HG02840 (cell line): ENCODE results near the gene SPACA9.

ENCODE experiments used
- ATAC-seq: cut with Tn5 transposase; IDR thresholded peaks from one replicate; pipeline ENCODE4 v1.9.1; 2021; ENCODE audit warnings: mild to moderate bottlenecking, moderate library complexity, moderate number of reproducible peaks; ENCODE audit not compliant: unreplicated experiment, low FRiP score

SPACA9 gene

DNA sequence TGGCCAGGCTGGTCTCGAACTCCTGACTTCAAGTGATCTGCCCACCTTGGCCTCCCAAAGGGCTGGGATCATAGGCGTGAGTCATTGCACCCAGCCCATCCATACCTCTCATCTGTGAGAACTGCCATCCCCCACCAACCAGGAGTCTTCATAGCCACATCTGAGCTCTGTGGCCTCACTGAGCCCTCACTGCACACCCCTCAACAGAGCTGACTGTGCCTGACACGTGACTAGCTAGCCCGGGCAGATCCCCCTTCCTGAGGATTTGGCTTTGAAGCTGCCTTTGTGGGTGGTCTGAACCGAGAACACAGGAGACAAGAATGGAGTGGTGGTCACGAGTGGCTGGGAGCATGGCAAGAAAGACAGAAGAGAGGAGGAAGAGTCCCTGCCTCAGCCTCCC lies 16.2 kb upstream of the SPACA9 start:
- ATAC-seq, result no peak

DNA sequence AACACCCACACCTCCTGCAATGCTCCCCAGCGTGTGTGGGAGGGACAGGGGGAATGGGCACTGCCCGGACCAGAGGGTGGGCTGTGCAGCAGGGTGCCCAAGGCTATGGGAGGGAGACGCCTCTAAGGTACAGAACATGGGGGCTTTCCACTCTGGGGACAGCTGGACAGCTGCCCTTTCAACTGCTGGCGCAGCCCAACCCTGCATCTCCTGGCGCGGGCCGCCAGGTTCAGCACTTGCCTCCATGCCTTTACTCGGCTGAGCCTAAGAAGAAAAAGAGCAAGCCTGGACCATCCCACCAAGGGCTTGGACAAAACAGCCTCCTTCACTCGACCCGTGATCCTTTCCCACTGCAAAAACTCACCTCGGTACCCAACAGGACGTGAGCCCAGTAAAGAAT lies 15.6 kb upstream of the SPACA9 start:
- no peak for ATAC-seq

DNA sequence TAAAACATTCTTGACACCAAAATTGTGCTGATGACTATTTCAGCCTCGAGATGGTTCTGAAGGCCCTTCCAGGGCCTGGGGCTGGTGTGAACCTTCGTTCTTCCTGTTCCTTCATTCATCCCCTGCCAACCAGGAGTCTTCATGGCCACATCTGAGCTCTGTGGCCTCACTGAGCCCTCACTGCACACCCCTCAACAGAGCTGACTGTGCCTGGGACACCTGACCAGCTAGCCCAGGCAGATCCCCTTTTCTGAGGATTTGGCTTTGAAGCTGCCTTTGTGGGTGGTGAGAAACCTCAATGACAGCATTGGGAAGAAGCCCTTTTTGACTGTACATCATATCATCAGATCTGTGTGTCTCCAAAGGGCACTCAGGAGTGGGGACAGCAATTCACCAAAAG lies 14.4 kb upstream of the SPACA9 start:
- ATAC-seq, result no peak

DNA sequence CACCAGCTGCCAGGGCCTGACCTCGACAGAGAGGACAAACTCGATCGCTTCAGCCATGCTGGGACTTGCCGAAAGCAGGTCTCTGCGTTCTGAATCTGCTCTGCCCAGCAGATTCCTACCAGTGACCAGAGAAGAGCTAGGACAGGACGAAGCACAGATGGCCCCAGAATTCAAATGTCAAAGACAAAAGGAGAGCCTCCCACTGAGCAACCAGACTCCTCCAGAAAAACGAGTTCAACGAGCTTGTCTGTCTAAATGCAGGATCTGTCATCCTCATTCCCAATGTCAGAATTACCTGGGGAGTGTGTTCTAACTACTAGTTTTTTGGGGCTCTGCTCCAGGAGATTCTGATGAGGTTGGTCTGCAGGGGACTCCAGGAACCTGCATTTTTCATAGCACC lies 14.0 kb upstream of the SPACA9 start:
- ATAC-seq, result no peak

DNA sequence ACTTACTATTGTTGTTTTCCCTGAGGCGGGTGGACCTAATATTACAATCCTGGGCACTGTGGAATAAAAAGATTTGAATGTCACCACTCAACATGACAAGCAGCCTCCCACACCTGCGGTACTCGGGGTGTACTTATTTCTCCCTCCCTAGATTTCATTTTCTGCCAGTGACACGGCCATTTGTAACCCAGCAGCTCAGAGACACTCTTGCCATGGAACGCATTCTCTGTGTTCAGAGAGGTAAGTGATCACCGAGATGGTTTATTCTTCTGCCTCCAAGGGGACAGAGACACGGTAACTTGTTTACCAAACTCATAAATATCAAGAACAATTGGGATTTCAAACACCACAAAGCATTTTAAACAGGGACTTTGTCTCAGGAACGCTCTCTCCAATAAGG lies 11.8 kb upstream of the SPACA9 start:
- ATAC-seq, result no peak

DNA sequence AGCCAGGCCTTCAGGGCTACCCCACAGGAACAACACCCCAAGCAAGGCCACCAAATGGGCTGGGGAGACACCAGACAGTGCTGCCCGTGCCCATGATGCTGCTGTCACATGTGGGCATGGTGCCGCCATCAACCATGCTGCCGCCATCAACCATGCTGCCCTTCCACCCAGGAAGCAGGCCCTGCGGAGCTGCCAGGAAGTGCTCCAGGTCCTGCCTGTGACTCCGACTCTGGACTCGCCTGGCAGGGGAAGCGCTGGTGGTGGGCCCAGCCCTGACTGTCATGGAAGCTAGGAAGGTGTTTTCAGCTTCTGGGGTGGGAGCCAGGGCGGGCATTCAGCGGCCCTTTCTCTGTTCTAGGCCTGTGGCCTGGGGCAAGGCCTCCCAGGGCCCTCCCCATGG lies 9.4 kb upstream of the SPACA9 start:
- no peak for ATAC-seq

DNA sequence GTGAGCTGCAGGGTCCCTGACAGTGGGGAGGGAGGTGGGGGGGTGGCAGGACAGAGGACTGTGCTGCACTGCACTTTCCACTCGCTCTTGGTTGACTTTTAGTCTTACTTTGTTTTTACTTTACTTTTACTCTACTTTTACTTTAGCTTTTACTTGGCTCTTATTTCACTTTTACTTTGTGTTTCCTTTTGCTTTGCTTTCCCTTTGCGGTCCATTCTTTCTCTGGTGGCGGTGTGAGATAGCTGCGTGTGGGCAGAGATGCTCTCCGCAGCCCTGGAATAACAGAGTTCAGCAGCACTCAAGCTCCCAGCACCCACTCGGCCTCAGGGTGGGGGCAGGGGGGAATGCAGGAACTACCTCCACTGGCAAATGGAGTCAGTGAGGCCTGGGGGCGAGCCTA lies 5.3 kb upstream of the SPACA9 start:
- no peak for ATAC-seq

DNA sequence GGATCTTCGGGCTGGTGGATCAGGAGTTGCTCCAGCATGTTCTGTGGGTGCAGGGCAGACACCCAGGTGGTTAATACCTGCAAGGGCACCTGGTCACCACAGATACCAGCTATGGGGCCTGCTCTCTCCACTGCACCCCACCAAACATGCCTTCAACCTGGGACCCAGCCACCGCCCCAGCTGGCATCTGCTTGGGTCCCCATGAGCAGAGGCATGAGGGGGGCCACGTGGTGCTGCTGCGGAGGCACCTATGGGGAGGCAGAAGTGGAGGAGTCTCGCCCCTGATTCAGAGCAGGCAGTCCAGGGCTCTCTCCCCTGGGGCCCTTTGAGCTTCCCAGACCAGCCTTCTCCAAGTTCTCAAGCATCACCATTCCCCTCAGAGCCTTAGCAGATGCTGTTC lies 3.5 kb upstream of the SPACA9 start:
- no peak for ATAC-seq

DNA sequence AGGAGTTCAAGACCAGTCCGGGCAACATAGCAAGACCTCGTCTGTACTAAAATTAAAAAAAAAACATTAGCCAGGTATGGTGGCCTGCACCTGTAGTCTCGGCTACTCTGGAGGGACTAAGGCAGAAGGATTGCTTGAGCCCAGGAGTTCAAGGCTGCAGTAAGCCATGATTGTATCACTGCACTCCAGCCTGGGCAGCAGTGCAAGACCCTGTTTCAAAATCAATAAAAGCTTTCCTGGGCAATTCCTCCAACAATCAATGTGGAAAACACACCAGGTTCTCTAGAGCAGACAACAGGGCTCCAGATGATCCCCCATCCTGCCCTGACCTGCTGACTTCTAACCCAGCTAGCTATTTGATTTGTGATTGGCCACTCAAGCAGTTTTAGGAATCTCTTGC lies 1.8 kb upstream of the SPACA9 start:
- ATAC-seq, result no peak

DNA sequence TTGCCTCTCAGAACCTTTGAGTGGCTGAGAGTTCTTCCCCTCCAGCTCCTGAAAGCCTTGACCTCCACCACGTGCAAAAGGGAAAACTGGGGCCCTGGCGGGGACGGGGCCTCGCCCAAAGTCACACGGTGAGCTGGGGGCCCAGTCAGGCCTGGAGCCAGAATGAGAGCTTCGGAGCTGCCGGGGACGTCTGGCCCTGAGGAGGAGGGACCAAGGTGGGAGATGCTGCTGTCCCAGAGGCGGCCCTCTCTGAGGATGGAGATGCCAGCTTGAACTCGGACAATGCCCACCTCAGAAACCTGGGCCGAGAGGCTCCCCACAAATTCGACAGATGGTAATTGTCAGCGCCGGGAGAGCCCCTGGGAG lies 1.3 kb upstream of the SPACA9 start:
- no peak for ATAC-seq

DNA sequence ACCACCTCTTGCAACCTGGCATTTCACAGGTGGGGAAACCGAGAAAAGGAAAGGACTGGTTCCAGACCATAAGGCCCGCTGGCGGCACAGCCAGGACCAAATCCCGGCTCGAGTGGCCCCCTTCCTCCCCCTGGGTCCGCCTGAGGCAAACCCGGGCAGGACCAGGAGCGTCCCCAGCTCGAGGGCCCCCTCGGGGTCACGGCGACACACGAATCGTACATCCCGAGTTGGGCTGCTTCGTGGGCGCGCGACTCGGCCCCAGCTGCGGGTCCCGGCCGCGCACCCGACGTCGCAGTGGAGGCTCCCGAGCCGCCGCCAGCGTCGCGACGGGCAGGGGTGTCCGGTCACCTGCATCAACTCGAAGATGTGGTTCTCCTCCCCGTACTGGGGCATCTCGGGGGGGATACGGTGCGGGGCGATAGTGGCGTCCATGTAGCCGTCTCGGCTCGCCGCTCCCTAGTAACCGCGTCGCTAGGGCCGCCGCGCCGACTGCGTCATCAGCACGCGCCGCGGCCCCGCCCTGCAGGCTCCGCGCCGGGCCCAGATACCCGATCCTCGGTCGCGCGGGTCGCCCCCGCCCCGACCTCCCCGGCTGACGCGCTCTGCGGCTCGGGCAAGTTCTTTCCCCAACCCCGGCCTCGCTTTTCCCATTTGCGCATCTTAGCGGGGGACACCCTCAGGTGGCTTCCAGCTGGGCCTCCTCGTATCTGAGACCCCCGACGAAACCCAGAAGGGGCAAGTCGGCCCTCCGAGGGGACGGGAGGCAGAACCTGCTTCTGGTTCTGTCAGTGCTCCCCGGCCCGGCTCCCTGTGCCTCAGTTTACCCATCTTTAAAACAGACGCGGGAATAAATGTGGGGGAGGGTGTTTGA lies 639 bp upstream of the SPACA9 start, which contains the start of gene AK8:
Gene AK8, minus strand, starts transcription at position 461 of the 871 bp plus-strand sequence. Its CDS starts 29 bp downstream, at position 432.
- ATAC-seq, result no peak

DNA sequence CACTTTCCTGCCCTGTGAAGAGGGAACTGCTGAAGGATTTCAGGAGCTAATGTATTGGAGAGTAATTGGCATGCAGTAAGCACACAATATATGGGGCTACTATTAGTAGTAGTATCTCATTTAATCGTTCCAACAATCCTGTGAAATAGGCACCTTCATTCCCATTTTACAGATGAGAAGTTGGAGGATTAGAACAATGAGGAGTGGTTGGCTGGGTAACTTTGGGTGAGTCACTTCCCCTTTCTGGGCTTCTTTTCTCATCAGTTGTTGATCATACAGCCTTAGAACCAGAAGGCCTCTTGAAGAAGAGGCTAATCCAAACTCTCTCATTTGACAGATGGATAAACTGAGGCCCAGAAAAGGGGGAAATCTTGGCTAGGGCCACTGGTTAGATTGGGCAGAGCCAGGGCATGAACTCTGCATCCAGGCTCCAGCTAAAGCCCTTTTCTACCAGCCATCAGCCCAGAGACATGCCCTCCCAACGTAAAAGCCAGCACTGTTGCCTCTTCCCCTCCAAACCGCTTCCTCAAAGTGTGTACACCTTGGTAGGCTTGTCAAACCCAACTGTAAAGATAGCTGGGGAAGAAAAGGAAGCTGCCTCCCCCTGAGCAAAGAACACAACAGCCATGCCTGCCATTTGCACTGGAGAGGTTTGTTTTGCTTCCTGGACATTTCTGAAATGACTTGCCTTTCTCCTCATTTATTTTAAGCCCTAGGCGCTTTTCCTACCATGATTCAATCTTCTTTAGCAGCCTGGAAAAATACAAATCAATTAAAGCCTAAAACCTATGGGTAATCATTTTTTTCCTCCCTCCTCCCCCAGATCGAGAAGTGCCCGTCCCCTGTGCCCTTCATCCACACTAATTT lies 992 bp downstream of the SPACA9 start:
- ATAC-seq, result no peak

DNA sequence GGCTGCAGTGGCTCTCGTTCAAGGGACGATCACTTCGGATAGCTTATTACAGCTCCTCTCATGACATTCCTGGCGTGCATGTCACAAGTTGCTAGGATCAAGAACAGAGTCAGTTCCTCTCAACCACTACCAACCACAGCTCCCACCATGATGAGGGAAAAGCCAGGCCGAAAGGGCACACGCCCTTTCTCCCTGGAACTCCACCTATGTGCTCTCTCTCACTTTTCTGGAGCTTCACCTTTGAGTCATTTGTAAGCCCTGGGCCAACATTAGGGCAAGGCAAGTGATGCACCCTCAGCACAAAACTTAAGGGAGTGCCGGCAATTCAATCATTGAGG lies 1.6 kb downstream of the SPACA9 start:
- ATAC-seq, result no peak

DNA sequence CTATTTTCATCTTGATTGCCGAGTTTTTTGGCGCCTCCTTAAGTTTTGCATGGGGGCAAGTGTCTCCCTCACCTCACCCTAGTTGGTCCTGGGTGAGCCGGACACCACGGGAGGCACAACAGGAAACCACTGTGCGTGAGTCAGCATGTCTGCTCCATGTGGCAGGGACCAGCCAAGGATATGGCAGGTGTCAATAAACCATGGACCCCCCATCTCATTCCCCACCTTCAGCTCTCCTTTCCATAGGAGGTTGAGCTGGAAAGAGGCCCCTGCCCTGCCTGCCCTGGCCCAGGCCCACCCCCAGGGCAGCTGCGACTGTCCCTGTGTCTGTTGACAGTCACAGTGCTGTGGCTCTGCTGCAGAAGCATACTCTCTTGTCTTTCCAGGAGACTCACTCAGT lies 3.1 kb downstream of the SPACA9 start:
- no peak for ATAC-seq

DNA sequence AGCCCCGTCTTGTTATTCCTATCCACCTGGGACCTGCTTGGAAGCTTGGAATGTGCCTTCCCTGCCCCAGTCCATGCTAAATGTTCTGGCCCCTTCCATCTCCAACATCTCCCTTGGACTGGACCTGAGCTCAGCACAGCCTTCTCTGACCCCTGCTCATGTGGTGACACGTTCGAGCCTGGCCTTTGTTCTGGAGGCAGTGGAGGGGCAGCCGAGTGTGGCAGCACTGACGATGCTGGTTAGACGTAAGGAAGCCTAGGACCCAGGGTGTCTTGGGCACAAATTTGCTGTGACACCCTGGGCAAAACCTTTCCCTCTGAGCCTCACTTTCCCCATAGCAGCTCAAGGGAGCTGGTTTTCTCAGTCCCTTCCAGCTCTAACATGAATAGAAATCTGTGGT lies 3.9 kb downstream of the SPACA9 start:
- no peak for ATAC-seq

DNA sequence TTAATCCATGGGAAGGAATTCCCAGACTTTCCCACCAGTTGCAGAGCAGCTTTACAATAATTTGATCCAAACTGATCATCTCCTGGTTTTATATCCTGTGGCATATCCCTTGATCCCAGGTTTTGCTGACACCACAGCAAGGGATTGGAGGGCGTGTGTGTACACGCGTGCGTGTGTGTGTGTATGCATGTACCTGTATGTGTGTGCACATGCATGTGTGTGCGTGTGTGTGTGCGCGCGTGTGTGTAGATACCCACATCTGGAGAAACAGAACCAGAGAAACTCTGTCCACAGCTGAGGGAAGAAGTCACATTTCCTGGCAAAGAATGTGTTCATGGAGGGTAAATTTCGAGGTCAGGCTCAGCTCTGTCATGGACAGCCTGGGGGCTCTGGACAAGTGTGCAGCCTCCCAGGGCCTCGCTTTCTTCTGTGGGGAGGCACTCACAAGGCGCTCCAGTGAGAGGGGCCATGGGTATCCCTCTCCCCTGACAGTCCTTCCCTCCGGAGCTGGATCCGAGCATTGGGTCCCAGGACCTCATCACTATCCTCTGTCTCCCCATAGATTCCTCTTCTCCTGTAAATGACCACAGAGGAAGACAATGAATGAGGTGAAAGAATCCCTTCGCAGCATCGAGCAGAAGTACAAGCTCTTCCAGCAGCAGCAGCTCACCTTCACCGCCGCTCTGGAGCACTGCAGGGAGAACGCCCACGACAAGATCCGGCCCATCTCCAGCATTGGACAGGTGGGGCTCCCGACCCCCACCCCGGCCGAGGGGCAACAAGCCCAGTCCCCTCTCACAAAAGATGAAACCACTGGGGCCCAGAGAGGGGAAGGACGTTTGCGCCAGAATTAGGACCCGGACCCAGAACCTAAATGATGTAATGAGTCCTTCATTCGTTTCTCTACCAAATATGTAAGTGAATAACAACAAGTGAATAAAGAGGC lies 4.9 kb downstream of the SPACA9 start:
- no peak for ATAC-seq

DNA sequence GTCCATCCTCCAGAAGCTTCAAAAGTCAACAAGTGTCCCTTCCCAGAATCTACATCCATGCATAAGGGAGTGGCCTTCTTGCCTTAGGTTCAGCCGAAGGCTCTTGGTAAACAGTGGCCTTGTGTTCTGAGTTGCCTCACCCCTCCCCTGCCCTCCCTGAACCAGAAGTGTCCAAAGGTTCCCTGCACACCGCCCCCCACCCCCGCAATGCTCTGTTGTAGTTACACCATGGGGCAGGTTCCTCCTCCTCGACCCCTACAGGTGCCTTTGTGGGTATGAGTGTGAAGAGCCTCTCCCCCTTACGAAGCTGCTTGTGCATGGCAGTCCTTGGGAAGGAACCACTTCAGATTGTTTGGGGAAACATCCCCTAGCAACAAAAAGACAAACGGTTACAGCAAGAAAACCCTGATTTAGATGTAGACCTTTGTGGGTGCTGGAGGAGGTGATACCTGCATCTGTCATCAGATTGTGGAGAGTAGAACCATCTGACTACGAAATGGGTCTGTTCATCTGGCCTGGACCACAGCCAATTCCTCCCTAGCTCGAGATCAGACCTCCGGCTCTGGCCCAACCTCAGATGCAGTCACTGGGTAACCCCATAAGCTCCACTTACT lies 7.1 kb downstream of the SPACA9 start:
- no peak for ATAC-seq

DNA sequence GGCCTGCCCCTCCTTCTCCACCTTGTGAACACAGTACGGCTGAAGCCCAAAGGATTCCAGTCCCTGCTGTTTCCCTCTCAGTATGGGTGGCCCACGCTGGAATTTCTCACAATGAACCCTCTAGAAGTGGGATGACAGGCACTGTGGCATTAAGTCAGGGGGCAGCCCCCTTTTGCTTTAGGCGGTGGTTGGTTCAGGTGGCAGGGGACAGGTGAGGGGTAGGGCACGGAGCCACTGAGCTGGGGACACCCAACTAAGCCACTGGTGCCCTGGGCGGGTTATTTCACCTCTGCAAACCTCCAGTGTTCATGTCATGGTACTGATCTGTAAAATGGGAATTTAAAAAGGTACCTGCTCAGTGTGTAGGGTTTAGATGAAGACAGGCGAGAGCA lies 7.6 kb downstream of the SPACA9 start:
- ATAC-seq, result no peak

DNA sequence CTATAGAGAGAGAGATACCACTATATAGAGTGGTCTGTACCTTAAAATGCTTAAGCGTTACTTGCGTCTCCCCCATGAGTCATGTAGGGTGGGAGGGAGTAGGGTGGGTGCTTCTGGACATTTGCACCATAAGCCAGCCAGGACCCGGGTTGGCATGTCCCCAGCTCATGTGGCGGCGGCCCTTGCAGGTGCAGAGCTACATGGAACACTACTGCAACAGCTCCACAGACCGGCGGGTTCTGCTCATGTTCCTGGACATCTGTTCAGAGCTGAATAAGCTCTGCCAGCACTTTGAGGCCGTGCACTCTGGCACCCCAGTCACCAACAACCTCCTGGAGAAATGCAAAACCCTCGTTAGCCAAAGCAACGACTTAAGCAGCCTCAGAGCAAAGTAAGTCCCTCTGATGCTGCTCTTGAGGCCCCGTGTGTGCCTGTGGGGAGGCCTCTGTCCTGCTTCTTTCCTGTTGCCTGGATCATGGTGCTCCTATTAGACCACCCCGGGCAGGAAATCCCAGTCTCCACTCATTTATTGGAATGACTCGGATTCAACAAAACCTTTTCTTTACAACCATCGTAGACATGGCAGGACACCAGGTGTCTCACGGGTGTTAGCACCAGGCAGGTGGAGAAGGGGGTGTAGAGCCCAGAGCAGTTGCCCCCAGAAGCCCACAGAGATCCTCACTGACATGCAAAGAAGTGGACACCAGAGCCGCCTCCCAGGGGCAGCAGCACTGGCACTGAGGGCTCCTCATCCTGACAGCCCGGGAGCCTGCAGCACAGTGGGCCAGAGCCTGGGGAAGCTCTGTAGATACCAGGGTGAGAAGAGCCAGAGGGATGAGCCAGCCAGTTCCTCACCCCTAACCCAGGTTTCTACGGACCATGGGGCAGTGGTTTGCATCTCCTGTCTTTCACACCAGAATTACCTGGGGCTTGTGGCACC lies 8.8 kb downstream of the SPACA9 start:
- ATAC-seq, result no peak
